Gastrocnemius medialis (tissue), 4 donors: ENCODE measurements around the gene STARD7.

Experiments used
- CTCF ChIP-seq, 5 experiments: fragments of 450-650 bp in 3 of 5; fragments of 200-600 bp in 2 of 5; sonication (generic) in 2 of 5; IDR thresholded peaks in 4 of 5; conservative IDR thresholded peaks in 1 of 5; 1 replicate in 4 of 5; 2 replicates in 1 of 5; pipeline ENCODE4 v1.5.1; 2016 to 2019; ENCODE audit warnings: antibody characterized with exemption in 5 of 5, mild to moderate bottlenecking in 3 of 5, moderate library complexity in 3 of 5
- POLR2A ChIP-seq, 2 donors: fragments of 450-650 bp; IDR thresholded peaks; one replicate each; pipeline ENCODE4 v1.6.1; 2017; ENCODE audit warnings: antibody characterized with exemption in 2 of 2, mild to moderate bottlenecking in 2 of 2, moderate library complexity in 2 of 2

DNA sequence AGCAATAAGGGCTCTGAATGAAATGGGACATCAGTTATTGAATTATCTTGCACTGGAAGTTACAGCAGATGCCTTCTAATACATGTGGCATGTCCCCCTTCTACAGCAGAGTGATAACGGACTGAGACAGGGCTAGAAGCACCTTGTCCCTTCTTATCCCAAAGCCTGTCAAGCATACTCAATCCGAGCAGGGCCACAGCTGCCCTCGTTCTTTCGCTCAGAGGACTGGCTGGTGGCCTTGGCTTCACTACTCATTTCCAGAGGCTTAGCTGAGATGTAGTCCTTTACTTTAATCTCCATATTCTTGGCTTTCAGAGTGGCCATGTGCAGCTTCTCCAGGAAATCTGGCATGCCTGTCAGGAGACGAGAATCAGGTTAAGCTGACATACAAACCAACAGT is 22.1 kb downstream of the STARD7 start:
- TF ChIP-seq CTCF (IDR thresholded peaks at IDR 0.05 in 4 of 5, conservative IDR thresholded peaks at IDR 0.05 in 1 of 5) (no peak), POLR2A (IDR thresholded peaks at IDR 0.05) (no peak)
